GDM1 (cell line): Measurements from ENCODE around the gene MRPS35.

Experiments used
- DNase-seq: peaks from one replicate; lab custom pipeline; 2025; lab: John Stamatoyannopoulos, UW

MRPS35 gene

GRCh38 chr12:27710592-27711316 lies at the start of gene MRPS35:
Gene MRPS35, plus strand, starts transcription at chr12:27710832. Its CDS starts 12 bp downstream, at chr12:27710844.
- peak; percentile 90 for DNase-seq

DNA sequence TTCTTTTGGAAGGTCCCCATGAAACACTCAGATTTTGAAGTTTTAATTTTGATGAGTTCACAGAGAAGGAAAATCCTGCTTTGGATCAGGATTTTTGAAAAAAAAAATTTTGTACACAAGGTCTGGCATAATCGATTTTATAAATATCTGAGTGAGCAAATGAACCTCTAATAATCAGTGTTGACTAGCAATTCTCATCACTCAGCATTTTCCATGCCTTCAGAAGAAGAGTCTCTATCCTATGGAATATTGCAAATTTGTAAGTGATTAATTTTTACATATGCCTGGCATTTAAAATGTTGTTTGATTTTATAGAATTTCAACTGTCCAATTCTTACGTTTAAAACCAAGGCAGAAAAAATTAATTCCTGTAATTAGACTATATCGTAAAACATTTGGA lies 44.9 kb upstream of the MRPS35 start:
- no peak for DNase-seq

GRCh38 chr12:27666510-27666909 lies 44.1 kb upstream of the MRPS35 start:
- no peak for DNase-seq

DNA sequence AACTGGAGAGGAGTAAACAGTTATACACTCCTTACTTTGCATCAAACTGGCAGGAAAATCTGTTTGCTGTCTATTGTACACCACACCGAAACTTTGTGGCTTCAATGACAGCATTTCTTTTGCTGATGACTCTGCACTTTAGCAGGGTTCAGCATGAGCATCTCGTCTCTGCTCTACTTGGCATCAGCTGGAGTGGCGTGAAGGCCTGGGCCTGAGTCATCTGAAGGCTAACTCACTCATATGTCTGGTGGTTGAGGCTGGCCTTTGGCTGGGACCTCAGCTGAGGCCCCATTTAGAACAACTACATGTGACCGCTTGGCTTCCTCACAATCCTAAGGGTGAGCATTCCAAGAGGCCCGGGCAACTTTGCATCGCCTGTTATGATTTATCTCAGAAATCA lies 43.1 kb upstream of the MRPS35 start:
- DNase-seq, result no peak

GRCh38 chr12:27672051-27672450 lies 38.6 kb upstream of the MRPS35 start:
- DNase-seq, result no peak

- no peak for DNase-seq
These were observed 38.0 kb upstream of the MRPS35 start for GRCh38 chr12:27672643-27673042.

- no peak for DNase-seq
These were observed 37.4 kb upstream of the MRPS35 start for GRCh38 chr12:27673101-27673718.

DNA sequence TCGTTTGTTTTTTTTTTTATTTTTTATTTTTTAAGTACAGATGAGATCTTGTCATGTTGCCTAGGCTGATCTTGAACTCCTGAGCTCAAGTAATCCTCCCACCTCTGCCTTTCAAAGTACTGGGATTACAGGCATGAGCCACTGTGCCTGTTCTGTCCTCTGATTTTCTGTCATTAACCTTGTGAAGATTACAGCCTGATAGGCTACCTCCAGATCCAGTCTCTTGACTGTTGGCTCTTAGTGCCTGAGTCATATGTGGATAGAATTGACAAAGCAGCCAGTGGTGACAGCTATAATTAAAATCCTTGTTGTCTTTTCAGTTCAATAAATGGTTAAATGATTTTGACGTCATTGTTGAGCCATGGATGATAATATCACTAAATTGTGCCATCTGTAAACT lies 35.6 kb upstream of the MRPS35 start:
- no peak for DNase-seq

GRCh38 chr12:27680619-27681018 lies 30.0 kb upstream of the MRPS35 start:
- DNase-seq, result no peak

GRCh38 chr12:27682534-27682933 lies 28.1 kb upstream of the MRPS35 start:
- DNase-seq, result no peak

GRCh38 chr12:27685274-27685673 lies 25.4 kb upstream of the MRPS35 start:
- DNase-seq, result no peak

GRCh38 chr12:27686147-27686546 lies 24.5 kb upstream of the MRPS35 start:
- no peak for DNase-seq

- DNase-seq, result no peak
These were observed 22.0 kb upstream of the MRPS35 start for GRCh38 chr12:27688671-27689070.

DNA sequence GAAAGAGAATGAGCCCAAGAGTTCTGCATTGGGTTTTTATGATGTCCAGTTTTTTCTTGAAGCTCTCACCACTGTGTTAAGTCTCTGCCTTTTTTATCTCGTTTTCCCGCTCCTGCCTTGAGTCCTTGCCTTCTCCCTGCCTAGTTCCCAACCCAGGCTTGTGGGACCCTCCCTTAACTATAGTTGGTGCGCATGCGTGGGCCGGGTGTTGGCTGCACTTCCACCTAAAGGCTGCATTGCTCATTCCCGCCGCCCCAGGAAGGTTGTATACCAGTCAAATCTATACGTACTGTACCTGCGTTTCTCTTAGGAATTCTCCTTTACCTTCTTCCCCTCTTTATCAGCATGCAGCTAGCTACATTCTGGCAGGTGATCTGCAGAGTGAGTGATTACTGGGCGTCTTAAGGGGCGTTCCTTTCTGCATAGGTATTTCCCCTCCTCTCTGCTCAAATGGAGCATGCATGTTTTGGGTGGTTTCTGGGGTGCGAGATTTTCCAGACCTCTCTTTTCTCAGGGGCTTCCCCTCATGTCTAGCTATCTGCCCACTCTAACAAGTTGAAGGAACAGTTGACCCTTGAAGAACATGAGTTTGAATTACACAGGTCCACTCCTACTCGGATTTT lies 21.0 kb upstream of the MRPS35 start:
- no peak for DNase-seq

DNA sequence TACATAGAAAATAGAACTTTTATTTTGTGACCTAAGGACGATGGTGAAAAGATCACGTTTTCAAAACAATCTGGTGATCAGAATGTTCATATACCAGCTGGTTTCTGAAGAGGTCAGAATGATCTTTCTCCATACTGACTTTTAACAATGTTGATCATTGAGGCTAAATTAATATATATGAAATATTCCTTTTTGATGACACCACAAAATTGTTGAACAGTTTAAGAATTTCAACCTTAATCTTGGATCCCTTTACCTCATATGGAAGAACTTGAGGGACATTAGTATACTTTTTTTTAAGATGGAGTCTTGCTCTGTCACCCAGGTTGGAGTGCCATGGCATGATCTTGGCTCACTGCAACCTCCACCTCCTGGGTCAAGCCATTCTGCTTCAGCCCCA lies 17.2 kb upstream of the MRPS35 start:
- no peak for DNase-seq

- no peak for DNase-seq
These were observed 14.9 kb upstream of the MRPS35 start for GRCh38 chr12:27695556-27696292.

DNA sequence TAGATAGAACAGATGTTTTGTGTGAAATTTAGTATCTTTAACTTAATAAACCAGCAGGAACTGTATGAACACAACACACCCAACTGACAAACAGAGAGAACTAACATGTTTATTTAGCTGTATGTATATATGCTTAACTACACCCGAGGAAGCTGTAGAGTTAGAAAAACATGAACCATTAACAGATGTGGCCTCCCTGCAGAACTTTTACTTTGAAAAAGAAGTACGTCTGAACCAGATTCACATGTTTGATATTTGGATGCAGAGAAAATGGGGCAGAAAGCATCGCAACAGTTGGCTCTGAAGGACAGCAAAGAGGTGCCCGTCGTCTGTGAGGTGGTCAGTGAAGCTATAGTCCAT lies 14.4 kb upstream of the MRPS35 start, which contains the start of gene REP15:
REP15 (plus strand) TSS at position 155 of the 360 bp plus-strand sequence; CDS start at position 271, 116 bp downstream.
- DNase-seq, result no peak

GRCh38 chr12:27696864-27697564 lies 13.6 kb upstream of the MRPS35 start:
- DNase-seq, result no peak

GRCh38 chr12:27703720-27704452 lies 6.7 kb upstream of the MRPS35 start:
- peak; percentile 57 for DNase-seq

GRCh38 chr12:27705263-27705662 lies 5.4 kb upstream of the MRPS35 start:
- DNase-seq, result no peak

DNA sequence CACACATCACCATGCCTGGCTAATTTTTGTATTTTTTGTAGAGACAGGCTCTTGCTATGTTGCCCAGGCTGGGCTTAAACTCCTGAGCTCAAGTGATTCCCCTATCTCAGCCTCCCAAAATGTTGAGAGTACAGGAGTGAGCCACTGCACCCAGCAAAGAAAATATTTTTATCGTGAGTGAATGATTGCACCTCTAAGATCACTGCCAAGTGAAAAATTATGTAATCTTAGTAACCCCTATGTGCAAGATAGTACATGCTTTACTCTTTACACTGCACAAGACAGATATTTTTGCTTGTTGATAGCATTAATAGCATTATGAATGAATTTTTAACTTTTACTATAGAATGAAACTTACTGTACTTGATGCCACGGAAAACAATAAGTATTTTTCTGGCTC lies 3.4 kb upstream of the MRPS35 start:
- DNase-seq, result no peak
